HG03066 (cell line): Measurements from ENCODE around the gene CXCL6.

Experiments used
- ATAC-seq: cut with Tn5 transposase; IDR thresholded peaks from one replicate; pipeline ENCODE4 v1.9.1; 2021; ENCODE audit warnings: low read depth; ENCODE audit not compliant: unreplicated experiment

The CXCL6 gene

DNA sequence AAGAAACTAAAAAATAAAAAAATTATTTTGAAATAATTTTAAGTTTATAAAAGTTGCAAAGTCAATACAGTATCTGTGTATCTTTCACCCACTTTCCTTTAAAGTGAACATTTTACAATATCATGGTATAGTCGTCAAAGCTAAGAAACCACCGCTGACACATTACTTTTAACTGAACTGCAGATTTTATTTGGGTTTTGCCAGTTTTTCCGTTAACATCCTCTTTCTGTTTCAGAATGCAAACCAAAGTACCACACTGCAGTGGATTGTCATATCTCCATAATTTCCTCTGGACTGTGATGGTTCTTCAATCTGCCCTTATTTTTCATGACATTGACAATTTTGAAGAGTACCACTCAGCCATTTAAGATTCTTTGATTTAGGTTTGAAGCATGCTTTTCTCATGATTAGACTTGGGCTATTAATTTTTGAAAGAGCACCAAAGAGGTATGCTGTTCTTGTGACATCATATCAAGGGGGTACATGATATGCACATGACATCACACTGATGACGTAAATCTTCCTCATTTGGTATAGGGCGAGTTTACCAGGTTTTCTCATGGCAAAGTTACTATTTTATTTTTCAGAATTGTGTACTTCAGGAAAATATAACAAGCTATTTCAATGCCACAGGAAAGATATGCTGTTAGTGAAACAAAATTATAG is 29.1 kb downstream of the CXCL6 start:
- no peak for ATAC-seq

DNA sequence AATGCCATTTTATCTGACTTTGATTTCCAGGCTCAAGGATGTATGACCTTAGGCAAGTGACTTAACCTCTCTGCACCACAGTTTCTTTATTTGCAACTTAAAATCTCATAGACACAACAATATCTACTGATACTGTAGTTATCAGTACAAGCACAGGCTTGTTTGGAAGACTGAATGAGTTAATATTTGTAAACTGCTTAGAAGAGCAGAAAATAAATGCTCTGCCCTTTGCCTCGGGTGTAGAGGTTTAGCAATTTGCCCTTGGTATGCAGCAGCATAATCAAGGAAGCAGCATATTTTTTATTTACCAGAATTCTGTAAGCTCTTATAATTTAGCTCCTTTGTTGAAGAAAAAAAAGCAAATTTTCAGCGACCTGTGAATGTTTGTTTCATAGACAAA is 29.8 kb downstream of the CXCL6 start:
- ATAC-seq: no peak

DNA sequence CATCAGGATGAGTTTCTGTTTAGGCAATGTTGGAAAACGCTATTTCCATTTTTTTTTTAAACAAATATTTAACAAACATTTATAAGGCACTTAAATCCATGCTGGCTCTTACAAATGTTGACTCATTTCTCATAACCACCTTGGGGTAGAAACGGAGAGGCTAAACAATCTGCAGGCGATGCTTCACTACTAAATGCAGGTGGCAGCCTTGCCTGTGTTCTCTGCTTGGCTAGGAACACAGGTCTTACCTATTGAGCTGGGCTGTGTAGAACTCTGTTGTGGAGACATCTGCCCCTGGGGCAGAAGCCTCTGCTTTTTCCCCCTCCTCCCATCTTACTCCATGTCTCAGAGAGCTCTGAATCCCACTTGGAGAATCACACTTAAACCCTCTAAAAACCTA is 31.3 kb downstream of the CXCL6 start:
- ATAC-seq: no peak

DNA sequence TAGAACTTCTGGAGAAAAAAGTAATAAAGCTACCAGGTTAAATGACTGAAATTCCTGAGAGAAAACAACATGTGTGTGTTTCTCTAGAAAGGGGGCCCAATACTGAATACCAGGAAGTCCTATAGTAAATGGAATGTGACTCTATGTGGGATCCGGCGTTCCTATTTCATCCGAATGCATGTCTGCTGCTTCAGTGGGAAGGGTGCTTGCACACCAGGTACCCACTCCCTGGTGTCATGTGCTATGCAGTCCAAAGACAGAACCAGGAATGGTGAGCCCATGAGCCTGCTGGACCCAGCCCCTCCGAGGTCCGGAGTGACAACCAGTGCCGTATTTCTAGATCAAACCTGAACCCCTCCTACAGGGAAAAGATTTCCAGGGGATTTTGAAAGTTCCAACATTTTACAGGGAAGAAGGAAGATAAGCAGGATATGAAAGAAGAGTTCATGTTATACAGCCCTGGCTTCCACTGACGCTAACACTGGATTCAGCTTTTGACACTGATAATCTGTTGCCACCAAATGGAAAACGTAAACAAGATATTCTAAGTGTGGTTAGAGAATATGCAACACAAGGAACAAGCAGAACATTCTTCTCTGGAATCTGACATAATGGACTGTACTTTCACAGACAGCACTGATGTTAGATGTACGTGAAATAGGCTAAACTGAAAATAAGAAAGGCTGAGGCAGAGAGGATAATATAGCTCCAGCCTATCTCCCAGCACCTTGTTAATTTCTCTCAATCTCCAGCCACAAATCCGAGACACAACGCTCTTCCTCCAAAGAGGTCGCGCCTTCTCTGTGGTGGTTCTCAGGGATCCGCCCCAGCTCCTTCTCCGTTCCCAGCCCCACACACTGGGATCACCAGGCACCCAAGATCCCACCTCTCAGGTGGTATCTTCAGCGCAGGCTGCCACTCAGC is 32.0 kb downstream of the CXCL6 start:
- ATAC-seq: no peak

DNA sequence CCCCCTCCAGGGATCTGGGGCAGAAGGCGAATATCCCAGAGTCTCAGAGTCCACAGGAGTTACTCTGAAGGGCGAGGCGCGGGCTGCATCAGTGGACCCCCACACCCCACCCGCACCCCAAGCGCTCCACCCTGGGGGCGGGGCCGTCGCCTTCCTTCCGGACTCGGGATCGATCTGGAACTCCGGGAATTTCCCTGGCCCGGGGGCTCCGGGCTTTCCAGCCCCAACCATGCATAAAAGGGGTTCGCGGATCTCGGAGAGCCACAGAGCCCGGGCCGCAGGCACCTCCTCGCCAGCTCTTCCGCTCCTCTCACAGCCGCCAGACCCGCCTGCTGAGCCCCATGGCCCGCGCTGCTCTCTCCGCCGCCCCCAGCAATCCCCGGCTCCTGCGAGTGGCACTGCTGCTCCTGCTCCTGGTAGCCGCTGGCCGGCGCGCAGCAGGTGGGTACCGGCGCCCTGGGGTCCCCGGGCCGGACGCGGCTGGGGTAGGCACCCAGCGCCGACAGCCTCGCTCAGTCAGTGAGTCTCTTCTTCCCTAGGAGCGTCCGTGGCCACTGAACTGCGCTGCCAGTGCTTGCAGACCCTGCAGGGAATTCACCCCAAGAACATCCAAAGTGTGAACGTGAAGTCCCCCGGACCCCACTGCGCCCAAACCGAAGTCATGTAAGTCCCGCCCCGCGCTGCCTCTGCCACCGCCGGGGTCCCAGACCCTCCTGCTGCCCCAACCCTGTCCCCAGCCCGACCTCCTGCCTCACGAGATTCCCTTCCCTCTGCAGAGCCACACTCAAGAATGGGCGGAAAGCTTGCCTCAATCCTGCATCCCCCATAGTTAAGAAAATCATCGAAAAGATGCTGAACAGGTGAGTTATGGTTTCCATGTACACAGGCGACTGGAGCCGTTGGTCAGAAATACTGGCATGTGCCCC is 32.9 kb downstream of the CXCL6 start, which contains the start of gene CXCL1:
Gene CXCL1, plus strand, starts transcription at position 264 of the 926 bp plus-strand sequence. Its CDS starts 78 bp downstream, at position 342.
- no peak for ATAC-seq

DNA sequence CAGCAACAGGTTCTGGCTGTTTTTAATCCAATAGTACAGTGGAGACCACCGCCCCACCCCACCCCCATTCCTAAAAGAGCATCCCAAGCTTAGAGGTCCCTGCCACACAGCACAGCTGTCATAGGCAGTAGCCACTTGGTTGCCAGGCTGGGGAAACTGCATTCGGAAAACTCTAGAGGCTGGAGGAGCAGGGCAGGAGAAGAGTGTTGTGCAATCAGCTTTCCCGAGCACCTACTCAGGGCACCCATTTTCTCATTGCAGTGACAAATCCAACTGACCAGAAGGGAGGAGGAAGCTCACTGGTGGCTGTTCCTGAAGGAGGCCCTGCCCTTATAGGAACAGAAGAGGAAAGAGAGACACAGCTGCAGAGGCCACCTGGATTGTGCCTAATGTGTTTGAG is 33.8 kb downstream of the CXCL6 start:
- ATAC-seq: no peak

DNA sequence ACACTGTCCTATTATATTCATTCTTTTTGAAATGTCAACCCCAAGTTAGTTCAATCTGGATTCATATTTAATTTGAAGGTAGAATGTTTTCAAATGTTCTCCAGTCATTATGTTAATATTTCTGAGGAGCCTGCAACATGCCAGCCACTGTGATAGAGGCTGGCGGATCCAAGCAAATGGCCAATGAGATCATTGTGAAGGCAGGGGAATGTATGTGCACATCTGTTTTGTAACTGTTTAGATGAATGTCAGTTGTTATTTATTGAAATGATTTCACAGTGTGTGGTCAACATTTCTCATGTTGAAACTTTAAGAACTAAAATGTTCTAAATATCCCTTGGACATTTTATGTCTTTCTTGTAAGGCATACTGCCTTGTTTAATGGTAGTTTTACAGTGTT is 34.3 kb downstream of the CXCL6 start:
- ATAC-seq: no peak

DNA sequence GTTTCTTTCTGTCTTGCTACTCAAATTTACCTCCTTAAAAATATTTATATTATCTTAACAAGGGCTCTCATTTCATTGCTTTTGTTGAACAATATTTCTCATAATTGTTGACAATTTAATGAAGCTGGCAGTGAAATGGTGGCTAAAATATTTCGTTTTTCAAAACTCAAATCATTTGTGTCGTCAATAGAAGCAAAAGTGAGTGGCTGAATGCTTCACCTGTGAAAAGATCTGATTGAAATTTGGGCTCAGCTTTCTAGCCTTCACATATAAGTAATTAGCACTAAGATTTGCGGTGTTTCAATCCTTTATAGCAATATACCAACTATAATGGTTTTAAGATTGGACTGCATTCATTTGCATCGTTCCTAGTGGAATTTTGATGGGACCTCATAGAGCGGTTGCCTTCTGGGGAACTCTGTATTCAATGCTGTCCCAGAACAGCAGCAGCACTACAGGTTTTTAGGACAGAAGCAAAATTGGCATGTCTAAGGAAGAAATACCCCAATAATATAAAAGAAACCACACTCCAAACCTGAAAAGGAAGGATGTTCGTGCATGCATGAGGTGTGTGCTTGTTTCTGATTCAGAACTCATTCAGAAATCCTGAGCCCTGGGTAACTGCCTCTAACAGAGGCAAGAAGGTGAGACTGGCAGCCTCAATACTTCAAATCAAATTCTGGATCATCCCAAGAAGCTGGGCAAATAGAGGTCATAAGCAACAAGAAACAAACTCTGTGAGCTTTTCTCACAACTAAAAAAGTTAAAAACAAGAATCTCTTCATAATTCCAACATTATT is 35.2 kb downstream of the CXCL6 start:
- ATAC-seq: no peak

DNA sequence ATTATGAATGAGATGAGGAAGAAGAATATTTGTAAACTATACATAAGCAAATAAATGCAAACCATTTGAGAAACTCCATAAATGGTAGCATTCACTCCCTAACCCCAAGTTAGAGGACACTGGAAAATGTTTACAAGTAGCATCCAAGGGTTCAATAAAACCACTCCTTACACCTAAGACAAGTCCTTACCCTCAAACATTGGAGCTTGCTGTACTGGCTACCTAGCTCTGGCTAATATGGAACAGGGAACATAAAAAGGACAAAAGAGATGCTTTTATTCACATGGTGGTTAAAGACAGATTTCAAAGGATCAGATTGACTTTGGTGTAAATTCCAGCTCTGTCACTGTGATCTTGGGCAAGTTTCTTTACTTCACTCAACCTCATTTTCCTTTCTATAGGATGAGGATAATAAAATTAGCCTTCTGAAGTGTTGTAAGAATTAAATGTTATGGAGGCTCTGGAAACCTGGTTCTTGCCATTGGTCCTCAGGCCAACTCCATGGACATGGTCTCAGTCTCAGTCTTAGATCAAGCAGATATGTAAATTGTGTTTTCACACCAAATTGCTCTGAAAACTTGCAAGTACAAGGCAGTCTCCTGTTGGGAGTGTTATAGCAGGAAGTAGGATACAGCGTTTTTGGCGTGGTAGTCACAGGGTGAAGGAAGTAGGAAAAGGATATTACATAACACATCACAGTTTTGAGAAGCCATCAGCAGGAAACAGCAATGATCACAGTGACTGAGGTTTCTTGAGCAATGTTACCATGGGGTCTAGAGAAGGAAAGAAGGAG is 36.0 kb downstream of the CXCL6 start:
- no peak for ATAC-seq

DNA sequence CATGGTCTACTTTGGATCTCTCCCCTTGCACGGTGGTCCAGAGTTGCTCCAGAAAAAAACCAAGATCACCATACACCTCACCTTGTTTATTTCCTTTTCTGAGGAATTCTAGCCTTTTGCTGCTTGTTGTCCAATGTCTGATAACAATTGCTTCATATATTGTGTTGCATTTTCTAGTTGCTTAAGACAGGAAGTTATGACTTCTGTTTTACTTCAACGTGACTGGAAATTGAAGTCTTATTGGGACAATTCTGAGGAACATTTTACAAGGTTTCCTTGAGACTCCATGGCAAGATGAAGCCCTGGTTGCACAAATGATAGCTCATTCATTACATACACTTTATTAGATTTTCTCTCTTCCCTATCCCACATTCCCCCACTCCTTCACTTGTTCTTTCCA is 37.9 kb downstream of the CXCL6 start:
- no peak for ATAC-seq

DNA sequence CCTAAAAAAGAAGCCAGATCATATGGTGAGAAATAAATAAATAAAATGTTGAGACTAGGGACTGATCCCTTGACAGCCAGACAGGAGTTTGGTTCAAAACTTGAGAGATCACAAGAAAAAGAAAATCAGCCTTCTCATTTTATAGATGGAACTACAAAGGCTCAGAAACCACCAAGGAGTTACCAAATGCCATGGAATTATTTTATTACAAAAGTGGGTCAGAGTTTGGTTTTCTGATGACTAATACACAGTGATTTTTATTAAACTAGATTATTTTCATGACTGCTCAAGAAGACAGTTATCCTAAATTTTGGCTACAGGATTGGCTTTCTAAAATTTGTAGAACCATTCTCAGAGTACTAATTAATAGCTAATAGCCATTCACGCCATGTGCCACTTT is 38.9 kb downstream of the CXCL6 start:
- no peak for ATAC-seq

DNA sequence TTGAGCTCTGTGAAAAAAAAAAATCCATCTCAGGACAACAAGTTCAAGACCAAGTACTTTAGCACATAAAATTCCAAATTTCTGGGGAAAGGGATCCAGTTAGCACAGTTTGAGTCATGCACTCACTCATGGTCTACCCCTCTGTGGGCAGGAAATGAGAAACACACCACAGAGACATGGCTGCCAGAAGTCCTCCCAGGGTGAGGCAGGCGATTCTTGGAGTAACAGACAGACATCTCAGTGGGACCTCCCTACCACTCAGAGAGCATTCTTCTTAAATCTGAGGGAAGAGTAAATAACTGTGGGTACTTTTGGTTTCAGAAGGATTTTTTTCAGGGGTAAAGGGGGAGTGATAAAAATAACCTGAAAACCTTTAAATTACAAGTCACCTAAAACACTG is 46.8 kb downstream of the CXCL6 start:
- no peak for ATAC-seq

DNA sequence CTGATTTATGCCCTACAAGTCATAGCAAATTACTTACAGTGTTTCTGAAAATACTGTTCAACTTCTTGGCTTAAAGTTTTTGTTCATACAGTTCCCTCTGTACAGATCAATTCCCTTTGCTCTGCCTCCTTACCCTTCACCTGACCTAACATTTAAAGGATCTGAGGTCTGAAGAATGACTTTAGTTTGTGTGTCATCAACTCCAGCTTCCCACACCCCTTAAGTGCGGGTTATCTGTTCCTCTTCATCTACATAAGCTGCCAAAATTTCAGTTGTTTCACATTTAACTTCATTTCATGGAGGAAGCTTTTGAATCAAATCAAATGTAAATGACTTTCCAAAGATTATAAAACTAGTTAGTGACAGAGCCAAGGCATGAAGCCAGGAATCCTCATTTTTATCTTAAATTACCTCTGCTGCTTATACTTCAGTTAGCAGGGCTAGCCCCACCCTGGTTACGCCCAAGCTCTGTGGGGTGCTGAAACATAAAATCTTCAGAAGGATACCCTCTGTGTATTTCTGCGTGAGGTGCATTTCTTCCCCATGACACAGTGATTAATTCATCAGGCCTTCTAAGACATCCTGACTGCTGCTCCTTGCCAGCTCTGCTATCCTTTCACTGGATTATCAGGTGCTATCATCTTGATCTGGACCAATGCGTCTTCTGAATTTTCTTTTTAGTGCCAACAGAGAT is 49.2 kb downstream of the CXCL6 start:
- ATAC-seq: no peak
